CD4-positive, alpha-beta T cell treated with Interleukin-6 for 4 hours (primary cell): ENCODE measurements around the gene VPS29.
"Not testable (repeated sequence)": the region's sequence is repeated elsewhere in the genome, so short reads cannot be mapped to it uniquely, and the experiment has no call there.

ENCODE experiments used
- DNase-seq: peaks from one replicate; pipeline ENCODE4 v3.0.0-alpha.2; 2020; ENCODE audit warnings: mixed read lengths

The VPS29 gene

GRCh38 chr12:110501752-110502738, at the start of gene VPS29, which contains the start of gene RAD9B:
Gene VPS29 (minus strand): TSS chr12:110502111. CDS start chr12:110502051, 60 bp downstream.
Gene RAD9B (plus strand): TSS chr12:110502331. CDS start chr12:110502338, 7 bp downstream.
- peak; percentile 98 for DNase-seq

- no peak for DNase-seq
Observed at GRCh38 chr12:110550981-110551380, 49.1 kb upstream of the VPS29 start.

GRCh38 chr12:110549716-110550115, 47.8 kb upstream of the VPS29 start:
- DNase-seq: no peak

- DNase-seq: no peak
Observed at GRCh38 chr12:110548678-110549077, 46.8 kb upstream of the VPS29 start.

- DNase-seq: no peak
Observed at GRCh38 chr12:110547090-110547489, 45.2 kb upstream of the VPS29 start.

GRCh38 chr12:110546339-110546738, 44.4 kb upstream of the VPS29 start:
- DNase-seq: no peak

- DNase-seq: no peak
Observed at GRCh38 chr12:110545812-110546211, 43.9 kb upstream of the VPS29 start.

GRCh38 chr12:110545259-110545658, 43.3 kb upstream of the VPS29 start:
- not testable (repeated sequence) for DNase-seq

- DNase-seq: no peak
Observed at GRCh38 chr12:110543965-110544364, 42.1 kb upstream of the VPS29 start.

GRCh38 chr12:110543252-110543959, 41.5 kb upstream of the VPS29 start:
- no peak for DNase-seq

GRCh38 chr12:110540048-110540447, 38.1 kb upstream of the VPS29 start:
- no peak for DNase-seq

GRCh38 chr12:110538869-110539622, 37.1 kb upstream of the VPS29 start:
- no peak for DNase-seq

- DNase-seq: no peak
Observed at GRCh38 chr12:110537605-110538409, 35.9 kb upstream of the VPS29 start.

- DNase-seq: no peak
Observed at GRCh38 chr12:110536834-110537604, 35.1 kb upstream of the VPS29 start.

- no peak for DNase-seq
Observed at GRCh38 chr12:110534811-110535210, 32.9 kb upstream of the VPS29 start.

- no peak for DNase-seq
Observed at GRCh38 chr12:110533607-110534006, 31.7 kb upstream of the VPS29 start.

- no peak for DNase-seq
Observed at GRCh38 chr12:110532644-110533043, 30.7 kb upstream of the VPS29 start.

- no peak for DNase-seq
Observed at GRCh38 chr12:110531741-110532333, 29.9 kb upstream of the VPS29 start.

GRCh38 chr12:110530511-110530910, 28.6 kb upstream of the VPS29 start:
- no peak for DNase-seq

GRCh38 chr12:110528277-110528839, 26.4 kb upstream of the VPS29 start:
- DNase-seq: no peak
